Neural cell (in vitro differentiated cells): Measurements from ENCODE around the gene RPN1.

Experiments used
- EZH2 ChIP-seq: fragments of 200-600, 300-800 bp; shearing (Covaris generic), sonication (generic); IDR thresholded peaks from 2 replicates; pipeline ENCODE4 v1.6.1; 2014; ENCODE audit warnings: antibody characterized with exemption, low read length, borderline replicate concordance, mild to moderate bottlenecking; ENCODE audit not compliant: insufficient read depth, poor library complexity, severe bottlenecking
- POLR2AphosphoS5 ChIP-seq: IDR thresholded peaks from 2 replicates; pipeline ENCODE4 v1.6.1; 2012
- TF ChIP-seq, protein P1 (sequence below): fragments of 450-650 bp; IDR thresholded peaks from 2 replicates; pipeline ENCODE4 v1.5.1; 2014; ENCODE audit warnings: antibody characterized with exemption, mild to moderate bottlenecking, moderate library complexity; ENCODE audit not compliant: poor library complexity, severe bottlenecking

- TF ChIP-seq, protein P1, sequence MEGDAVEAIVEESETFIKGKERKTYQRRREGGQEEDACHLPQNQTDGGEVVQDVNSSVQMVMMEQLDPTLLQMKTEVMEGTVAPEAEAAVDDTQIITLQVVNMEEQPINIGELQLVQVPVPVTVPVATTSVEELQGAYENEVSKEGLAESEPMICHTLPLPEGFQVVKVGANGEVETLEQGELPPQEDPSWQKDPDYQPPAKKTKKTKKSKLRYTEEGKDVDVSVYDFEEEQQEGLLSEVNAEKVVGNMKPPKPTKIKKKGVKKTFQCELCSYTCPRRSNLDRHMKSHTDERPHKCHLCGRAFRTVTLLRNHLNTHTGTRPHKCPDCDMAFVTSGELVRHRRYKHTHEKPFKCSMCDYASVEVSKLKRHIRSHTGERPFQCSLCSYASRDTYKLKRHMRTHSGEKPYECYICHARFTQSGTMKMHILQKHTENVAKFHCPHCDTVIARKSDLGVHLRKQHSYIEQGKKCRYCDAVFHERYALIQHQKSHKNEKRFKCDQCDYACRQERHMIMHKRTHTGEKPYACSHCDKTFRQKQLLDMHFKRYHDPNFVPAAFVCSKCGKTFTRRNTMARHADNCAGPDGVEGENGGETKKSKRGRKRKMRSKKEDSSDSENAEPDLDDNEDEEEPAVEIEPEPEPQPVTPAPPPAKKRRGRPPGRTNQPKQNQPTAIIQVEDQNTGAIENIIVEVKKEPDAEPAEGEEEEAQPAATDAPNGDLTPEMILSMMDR = no peak
- TF ChIP-seq POLR2AphosphoS5 = no peak
- TF ChIP-seq EZH2 = no peak
These were observed 18.3 kb downstream of the RPN1 start for GRCh38 chr3:128632301-128632700.
